Measurements from ENCODE around the gene NRARP. TPM values are rescaled to one million over a fixed set of nuclear protein-coding genes. Genes with fewer than 3 reads are reported as not detected.
A peak's percentile ranks its signal among the peaks of the same experiment; 100 is the strongest.

Gene NRARP
- total RNA-seq, 1 experiment from 2014 or later = 51.5 TPM

GRCh38 chr9:137301081-137301947 is 757 bp downstream of the NRARP start (continued):
- TF ChIP-seq, protein P1, sequence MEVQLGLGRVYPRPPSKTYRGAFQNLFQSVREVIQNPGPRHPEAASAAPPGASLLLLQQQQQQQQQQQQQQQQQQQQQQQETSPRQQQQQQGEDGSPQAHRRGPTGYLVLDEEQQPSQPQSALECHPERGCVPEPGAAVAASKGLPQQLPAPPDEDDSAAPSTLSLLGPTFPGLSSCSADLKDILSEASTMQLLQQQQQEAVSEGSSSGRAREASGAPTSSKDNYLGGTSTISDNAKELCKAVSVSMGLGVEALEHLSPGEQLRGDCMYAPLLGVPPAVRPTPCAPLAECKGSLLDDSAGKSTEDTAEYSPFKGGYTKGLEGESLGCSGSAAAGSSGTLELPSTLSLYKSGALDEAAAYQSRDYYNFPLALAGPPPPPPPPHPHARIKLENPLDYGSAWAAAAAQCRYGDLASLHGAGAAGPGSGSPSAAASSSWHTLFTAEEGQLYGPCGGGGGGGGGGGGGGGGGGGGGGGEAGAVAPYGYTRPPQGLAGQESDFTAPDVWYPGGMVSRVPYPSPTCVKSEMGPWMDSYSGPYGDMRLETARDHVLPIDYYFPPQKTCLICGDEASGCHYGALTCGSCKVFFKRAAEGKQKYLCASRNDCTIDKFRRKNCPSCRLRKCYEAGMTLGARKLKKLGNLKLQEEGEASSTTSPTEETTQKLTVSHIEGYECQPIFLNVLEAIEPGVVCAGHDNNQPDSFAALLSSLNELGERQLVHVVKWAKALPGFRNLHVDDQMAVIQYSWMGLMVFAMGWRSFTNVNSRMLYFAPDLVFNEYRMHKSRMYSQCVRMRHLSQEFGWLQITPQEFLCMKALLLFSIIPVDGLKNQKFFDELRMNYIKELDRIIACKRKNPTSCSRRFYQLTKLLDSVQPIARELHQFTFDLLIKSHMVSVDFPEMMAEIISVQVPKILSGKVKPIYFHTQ (CRISPR knock-in tag; IDR thresholded peaks at IDR 0.05) = no peak
- TF ChIP-seq SMAD4 (CRISPR knock-in tag; IDR thresholded peaks at IDR 0.05) = no peak
- TF ChIP-seq, protein P2, sequence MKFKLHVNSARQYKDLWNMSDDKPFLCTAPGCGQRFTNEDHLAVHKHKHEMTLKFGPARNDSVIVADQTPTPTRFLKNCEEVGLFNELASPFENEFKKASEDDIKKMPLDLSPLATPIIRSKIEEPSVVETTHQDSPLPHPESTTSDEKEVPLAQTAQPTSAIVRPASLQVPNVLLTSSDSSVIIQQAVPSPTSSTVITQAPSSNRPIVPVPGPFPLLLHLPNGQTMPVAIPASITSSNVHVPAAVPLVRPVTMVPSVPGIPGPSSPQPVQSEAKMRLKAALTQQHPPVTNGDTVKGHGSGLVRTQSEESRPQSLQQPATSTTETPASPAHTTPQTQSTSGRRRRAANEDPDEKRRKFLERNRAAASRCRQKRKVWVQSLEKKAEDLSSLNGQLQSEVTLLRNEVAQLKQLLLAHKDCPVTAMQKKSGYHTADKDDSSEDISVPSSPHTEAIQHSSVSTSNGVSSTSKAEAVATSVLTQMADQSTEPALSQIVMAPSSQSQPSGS (CRISPR knock-in tag; IDR thresholded peaks at IDR 0.05; ENCODE audit: borderline replicate concordance, low read depth) = no peak
- no peak for TF ChIP-seq MLX (CRISPR knock-in tag; IDR thresholded peaks at IDR 0.05)
- TF ChIP-seq TCF7 (CRISPR knock-in tag; IDR thresholded peaks at IDR 0.05; ENCODE audit: low read depth) = 0 out of 2 replicates have a peak, but pooled peaks have one; percentile 29
- TF ChIP-seq, protein P3, sequence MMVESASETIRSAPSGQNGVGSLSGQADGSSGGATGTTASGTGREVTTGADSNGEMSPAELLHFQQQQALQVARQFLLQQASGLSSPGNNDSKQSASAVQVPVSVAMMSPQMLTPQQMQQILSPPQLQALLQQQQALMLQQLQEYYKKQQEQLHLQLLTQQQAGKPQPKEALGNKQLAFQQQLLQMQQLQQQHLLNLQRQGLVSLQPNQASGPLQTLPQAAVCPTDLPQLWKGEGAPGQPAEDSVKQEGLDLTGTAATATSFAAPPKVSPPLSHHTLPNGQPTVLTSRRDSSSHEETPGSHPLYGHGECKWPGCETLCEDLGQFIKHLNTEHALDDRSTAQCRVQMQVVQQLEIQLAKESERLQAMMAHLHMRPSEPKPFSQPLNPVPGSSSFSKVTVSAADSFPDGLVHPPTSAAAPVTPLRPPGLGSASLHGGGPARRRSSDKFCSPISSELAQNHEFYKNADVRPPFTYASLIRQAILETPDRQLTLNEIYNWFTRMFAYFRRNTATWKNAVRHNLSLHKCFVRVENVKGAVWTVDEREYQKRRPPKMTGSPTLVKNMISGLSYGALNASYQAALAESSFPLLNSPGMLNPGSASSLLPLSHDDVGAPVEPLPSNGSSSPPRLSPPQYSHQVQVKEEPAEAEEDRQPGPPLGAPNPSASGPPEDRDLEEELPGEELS (CRISPR knock-in tag; IDR thresholded peaks at IDR 0.05) = peak; percentile 82
- no peak; the same call in 1 of the 2 replicates for TF ChIP-seq ESRRA (CRISPR knock-in tag; IDR thresholded peaks at IDR 0.05; ENCODE audit: borderline replicate concordance)
- no peak for TF ChIP-seq ZNF121 (CRISPR knock-in tag; IDR thresholded peaks at IDR 0.05)
- no peak for TF ChIP-seq TEAD4 (CRISPR knock-in tag; IDR thresholded peaks at IDR 0.05)
- no peak for TF ChIP-seq ERG (CRISPR knock-in tag; IDR thresholded peaks at IDR 0.05)
- no peak for TF ChIP-seq CREB1 (CRISPR knock-in tag; IDR thresholded peaks at IDR 0.05)
- no peak for TF ChIP-seq ZNF263 (CRISPR knock-in tag; IDR thresholded peaks at IDR 0.05; ENCODE audit: low read depth)
- TF ChIP-seq FOXK1 (CRISPR knock-in tag; IDR thresholded peaks at IDR 0.05) = peak; percentile 42; the same call in 1 of the 2 replicates
- TF ChIP-seq TEAD1 (CRISPR knock-in tag; IDR thresholded peaks at IDR 0.05) = peak; percentile 27; the same call in 1 of the 2 replicates
- TF ChIP-seq RELA (CRISPR knock-in tag; IDR thresholded peaks at IDR 0.05; ENCODE audit: borderline replicate concordance) = no peak
- TF ChIP-seq, protein P4, sequence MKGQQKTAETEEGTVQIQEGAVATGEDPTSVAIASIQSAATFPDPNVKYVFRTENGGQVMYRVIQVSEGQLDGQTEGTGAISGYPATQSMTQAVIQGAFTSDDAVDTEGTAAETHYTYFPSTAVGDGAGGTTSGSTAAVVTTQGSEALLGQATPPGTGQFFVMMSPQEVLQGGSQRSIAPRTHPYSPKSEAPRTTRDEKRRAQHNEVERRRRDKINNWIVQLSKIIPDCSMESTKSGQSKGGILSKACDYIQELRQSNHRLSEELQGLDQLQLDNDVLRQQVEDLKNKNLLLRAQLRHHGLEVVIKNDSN (CRISPR knock-in tag; IDR thresholded peaks at IDR 0.05) = no peak
- TF ChIP-seq, protein P5, sequence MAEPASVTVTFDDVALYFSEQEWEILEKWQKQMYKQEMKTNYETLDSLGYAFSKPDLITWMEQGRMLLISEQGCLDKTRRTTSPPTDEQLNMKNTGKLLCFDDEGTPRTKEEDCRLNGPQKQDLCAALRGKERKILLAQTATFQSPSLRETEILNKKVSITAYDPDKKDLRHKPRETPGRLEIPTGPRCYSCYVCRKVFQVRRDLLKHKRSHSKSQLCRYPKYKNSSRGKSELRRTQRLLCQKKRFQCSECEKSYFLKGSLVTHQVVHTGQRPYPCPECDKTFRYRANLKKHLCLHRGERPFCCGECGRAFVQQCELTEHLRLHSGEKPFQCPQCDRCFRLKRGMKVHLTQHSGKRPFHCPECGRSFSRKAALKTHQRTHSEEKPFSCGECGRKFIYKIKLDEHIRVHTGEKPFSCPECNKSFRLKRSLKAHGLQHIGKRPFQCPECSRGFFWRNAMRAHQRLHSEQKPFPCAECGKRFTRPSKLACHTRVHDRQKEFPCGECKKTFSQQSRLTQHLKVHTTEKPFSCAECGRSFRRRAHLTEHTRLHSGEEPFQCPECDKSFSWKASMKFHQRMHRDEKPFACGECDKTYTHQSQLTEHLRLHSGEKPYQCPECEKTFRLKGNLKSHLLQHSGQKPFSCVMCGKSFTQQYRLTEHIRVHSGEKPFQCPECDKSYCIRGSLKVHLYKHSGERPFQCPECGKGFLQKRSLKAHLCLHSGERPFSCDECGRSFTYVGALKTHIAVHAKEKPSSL (CRISPR knock-in tag; conservative IDR thresholded peaks at IDR 0.05) = no peak
- peak; percentile 50; the same call in 1 of the 2 replicates for TF ChIP-seq SP1 (CRISPR knock-in tag; conservative IDR thresholded peaks at IDR 0.05)
- no peak for TF ChIP-seq ATF1 (CRISPR knock-in tag; IDR thresholded peaks at IDR 0.05)
- no peak; the same call in 1 of the 2 replicates for TF ChIP-seq MAX (CRISPR knock-in tag; IDR thresholded peaks at IDR 0.05)
- TF ChIP-seq, protein P6, sequence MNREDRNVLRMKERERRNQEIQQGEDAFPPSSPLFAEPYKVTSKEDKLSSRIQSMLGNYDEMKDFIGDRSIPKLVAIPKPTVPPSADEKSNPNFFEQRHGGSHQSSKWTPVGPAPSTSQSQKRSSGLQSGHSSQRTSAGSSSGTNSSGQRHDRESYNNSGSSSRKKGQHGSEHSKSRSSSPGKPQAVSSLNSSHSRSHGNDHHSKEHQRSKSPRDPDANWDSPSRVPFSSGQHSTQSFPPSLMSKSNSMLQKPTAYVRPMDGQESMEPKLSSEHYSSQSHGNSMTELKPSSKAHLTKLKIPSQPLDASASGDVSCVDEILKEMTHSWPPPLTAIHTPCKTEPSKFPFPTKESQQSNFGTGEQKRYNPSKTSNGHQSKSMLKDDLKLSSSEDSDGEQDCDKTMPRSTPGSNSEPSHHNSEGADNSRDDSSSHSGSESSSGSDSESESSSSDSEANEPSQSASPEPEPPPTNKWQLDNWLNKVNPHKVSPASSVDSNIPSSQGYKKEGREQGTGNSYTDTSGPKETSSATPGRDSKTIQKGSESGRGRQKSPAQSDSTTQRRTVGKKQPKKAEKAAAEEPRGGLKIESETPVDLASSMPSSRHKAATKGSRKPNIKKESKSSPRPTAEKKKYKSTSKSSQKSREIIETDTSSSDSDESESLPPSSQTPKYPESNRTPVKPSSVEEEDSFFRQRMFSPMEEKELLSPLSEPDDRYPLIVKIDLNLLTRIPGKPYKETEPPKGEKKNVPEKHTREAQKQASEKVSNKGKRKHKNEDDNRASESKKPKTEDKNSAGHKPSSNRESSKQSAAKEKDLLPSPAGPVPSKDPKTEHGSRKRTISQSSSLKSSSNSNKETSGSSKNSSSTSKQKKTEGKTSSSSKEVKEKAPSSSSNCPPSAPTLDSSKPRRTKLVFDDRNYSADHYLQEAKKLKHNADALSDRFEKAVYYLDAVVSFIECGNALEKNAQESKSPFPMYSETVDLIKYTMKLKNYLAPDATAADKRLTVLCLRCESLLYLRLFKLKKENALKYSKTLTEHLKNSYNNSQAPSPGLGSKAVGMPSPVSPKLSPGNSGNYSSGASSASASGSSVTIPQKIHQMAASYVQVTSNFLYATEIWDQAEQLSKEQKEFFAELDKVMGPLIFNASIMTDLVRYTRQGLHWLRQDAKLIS (CRISPR knock-in tag; IDR thresholded peaks at IDR 0.05; ENCODE audit: borderline replicate concordance) = no peak

Measured in WTC11 (cell line).